HL-60/S4 (cell line): ENCODE data around the gene COL6A3.

Experiments
- in situ Hi-C: fragments of 300-500 bp; cut with MboI; formaldehyde crosslinking; loops from 2 replicates; pipeline ENCODE4 v1.14.3; 2022; ENCODE audit warnings: low sequenced_read_pairs

COL6A3 gene

GRCh38 chr2:237413777-237414661 lies at the start of gene COL6A3:
Gene COL6A3 (minus strand): TSS chr2:237414164. CDS start chr2:237396817, 17,347 bp downstream.
- in situ Hi-C loops: no loop called here

GRCh38 chr2:237459741-237460174 lies 45.8 kb upstream of the COL6A3 start:
- in situ Hi-C loops: no loop called here

- in situ Hi-C loops: no loop called here
Measured at GRCh38 chr2:237459226-237459625, 45.3 kb upstream of the COL6A3 start.

GRCh38 chr2:237458519-237458918 lies 44.6 kb upstream of the COL6A3 start:
- in situ Hi-C loops: no loop called here

GRCh38 chr2:237457388-237457941 lies 43.5 kb upstream of the COL6A3 start:
- in situ Hi-C loops: no loop called here

GRCh38 chr2:237456200-237456843 lies 42.4 kb upstream of the COL6A3 start:
- in situ Hi-C loops: no loop called here

GRCh38 chr2:237455764-237456163 lies 41.8 kb upstream of the COL6A3 start:
- in situ Hi-C loops: no loop called here

- in situ Hi-C loops: no loop called here
Measured at GRCh38 chr2:237453671-237454070, 39.7 kb upstream of the COL6A3 start.

GRCh38 chr2:237452861-237453260 lies 38.9 kb upstream of the COL6A3 start:
- in situ Hi-C loops: no loop called here

- in situ Hi-C loops: no loop called here
Measured at GRCh38 chr2:237451643-237452469, 37.9 kb upstream of the COL6A3 start.

GRCh38 chr2:237450583-237450982 lies 36.6 kb upstream of the COL6A3 start:
- in situ Hi-C loops: no loop called here

- in situ Hi-C loops: no loop called here
Measured at GRCh38 chr2:237450108-237450507, 36.1 kb upstream of the COL6A3 start.

- in situ Hi-C loops: no loop called here
Measured at GRCh38 chr2:237449193-237449881, 35.4 kb upstream of the COL6A3 start.

GRCh38 chr2:237448626-237449025 lies 34.7 kb upstream of the COL6A3 start:
- in situ Hi-C loops: no loop called here

GRCh38 chr2:237448171-237448570 lies 34.2 kb upstream of the COL6A3 start:
- in situ Hi-C loops: no loop called here

- in situ Hi-C loops: no loop called here
Measured at GRCh38 chr2:237447496-237447895, 33.5 kb upstream of the COL6A3 start.

GRCh38 chr2:237446338-237446665 lies 32.3 kb upstream of the COL6A3 start:
- in situ Hi-C loops: no loop called here

GRCh38 chr2:237445611-237446337 lies 31.8 kb upstream of the COL6A3 start:
- in situ Hi-C loops: no loop called here

GRCh38 chr2:237444071-237444470 lies 30.1 kb upstream of the COL6A3 start:
- in situ Hi-C loops: no loop called here
